DND-41 (cell line): ENCODE measurements around the gene TEX11.
"Not testable (repeated sequence)": the region's sequence is repeated elsewhere in the genome, so short reads cannot be mapped to it uniquely, and the experiment has no call there.

Experiments
- ATAC-seq: fragments of 200-7000 bp; cut with Tn5 transposase; 3 replicates; pipeline ENCODE4 v1.9.1; 2021; ENCODE audit warnings: low read depth; ENCODE audit not compliant: insufficient read depth
- DNase-seq: peaks from one replicate; pipeline ENCODE4 v3.0.0-alpha.2; 2020
- H2AFZ ChIP-seq: 2 replicates; pipeline ENCODE4 v1.6.0; 2012; ENCODE audit warnings: low read depth, low read length
- H3K27ac ChIP-seq: 2 replicates; pipeline ENCODE4 v1.5.1; 2012; ENCODE audit warnings: low read length, inconsistent platforms
- H3K27me3 ChIP-seq: fragments of 200-600 bp; sonication (generic); 2 replicates; pipeline ENCODE4 v1.6.0; 2012; ENCODE audit warnings: low read length, mild to moderate bottlenecking, inconsistent platforms; ENCODE audit not compliant: insufficient read depth, poor library complexity
- H3K36me3 ChIP-seq: 2 replicates; pipeline ENCODE4 v1.5.1; 2012; ENCODE audit warnings: low read length, inconsistent platforms; ENCODE audit not compliant: insufficient read depth
- H3K4me1 ChIP-seq: 2 replicates; pipeline ENCODE4 v1.5.1; 2012; ENCODE audit warnings: mild to moderate bottlenecking, low read length; ENCODE audit not compliant: insufficient read depth
- H3K4me2 ChIP-seq: 2 replicates; pipeline ENCODE4 v1.6.0; 2012; ENCODE audit warnings: mild to moderate bottlenecking, moderate library complexity, low read length, inconsistent platforms; ENCODE audit not compliant: insufficient read depth
- H3K4me3 ChIP-seq, 2 experiments: fragments of 200-600 bp in 1 of 2; shearing (Covaris generic) in 1 of 2; 2 replicates each; pipeline ENCODE4 v1.5.1; 2012 to 2016; ENCODE audit warnings: inconsistent platforms in 2 of 2, low read length in 2 of 2, mild to moderate bottlenecking in 2 of 2, low read depth in 1 of 2, moderate library complexity in 1 of 2
- H3K79me2 ChIP-seq: 2 replicates; pipeline ENCODE4 v1.6.0; 2012; ENCODE audit warnings: low read length, inconsistent platforms; ENCODE audit not compliant: insufficient read depth
- H3K9ac ChIP-seq: 2 replicates; pipeline ENCODE4 v1.6.0; 2012; ENCODE audit warnings: low read depth, mild to moderate bottlenecking, inconsistent platforms, low read length, moderate library complexity
- H3K9me3 ChIP-seq: 2 replicates; pipeline ENCODE4 v1.5.1; 2012; ENCODE audit warnings: low read length, moderate library complexity, mild to moderate bottlenecking, inconsistent platforms; ENCODE audit not compliant: insufficient read depth, severe bottlenecking
- H4K20me1 ChIP-seq: 2 replicates; pipeline ENCODE4 v1.6.0; 2012; ENCODE audit warnings: low read length; ENCODE audit not compliant: insufficient read depth
- EZH2 ChIP-seq: IDR thresholded peaks from 3 replicates; pipeline ENCODE4 v1.6.1; 2012; ENCODE audit warnings: borderline replicate concordance, low read depth, mild to moderate bottlenecking, moderate library complexity, low read length, inconsistent platforms; ENCODE audit not compliant: severe bottlenecking
- TF ChIP-seq, protein P1 (sequence below): IDR thresholded peaks from 2 replicates; pipeline ENCODE4 v1.5.1; 2012; ENCODE audit warnings: borderline replicate concordance, low read length, moderate library complexity, mild to moderate bottlenecking; ENCODE audit not compliant: poor library complexity, severe bottlenecking; ENCODE audit errors: extremely low read depth

The TEX11 gene

DNA sequence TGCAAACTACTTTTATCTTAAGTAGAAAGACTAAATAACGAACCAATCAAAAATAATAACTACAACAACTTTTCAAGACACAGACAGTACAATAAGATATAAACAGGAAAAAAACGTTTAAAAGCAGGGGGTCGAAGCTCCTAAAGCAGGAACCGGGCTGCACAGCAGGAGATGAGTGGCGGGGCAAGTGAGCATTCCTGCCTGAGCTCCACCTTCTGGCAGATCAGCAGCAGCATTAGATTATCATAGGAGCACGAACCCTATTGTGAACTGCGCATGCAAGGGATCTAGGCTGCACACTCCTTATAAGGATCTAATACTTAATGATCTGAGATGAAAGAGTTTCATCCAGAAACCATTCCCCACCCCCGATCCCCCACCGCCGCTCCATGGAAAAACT lies 146.2 kb downstream of the TEX11 start:
- H3K79me2 ChIP-seq = no peaks in the 10 kb centered on the region
- H4K20me1 ChIP-seq = no peaks in the 10 kb centered on the region
- H3K4me1 ChIP-seq = no peaks in the 10 kb centered on the region
- H3K4me2 ChIP-seq = no peak overlapping the region
- no peak overlapping the region for H3K4me3 ChIP-seq
- H3K27ac ChIP-seq = no peak overlapping the region
- H3K9ac ChIP-seq = no peak overlapping the region
- no peaks in the 10 kb centered on the region for H3K27me3 ChIP-seq
- DNase-seq = no peak
- ATAC-seq = no peak
- no peak overlapping the region for H2AFZ ChIP-seq
- TF ChIP-seq, protein P1, sequence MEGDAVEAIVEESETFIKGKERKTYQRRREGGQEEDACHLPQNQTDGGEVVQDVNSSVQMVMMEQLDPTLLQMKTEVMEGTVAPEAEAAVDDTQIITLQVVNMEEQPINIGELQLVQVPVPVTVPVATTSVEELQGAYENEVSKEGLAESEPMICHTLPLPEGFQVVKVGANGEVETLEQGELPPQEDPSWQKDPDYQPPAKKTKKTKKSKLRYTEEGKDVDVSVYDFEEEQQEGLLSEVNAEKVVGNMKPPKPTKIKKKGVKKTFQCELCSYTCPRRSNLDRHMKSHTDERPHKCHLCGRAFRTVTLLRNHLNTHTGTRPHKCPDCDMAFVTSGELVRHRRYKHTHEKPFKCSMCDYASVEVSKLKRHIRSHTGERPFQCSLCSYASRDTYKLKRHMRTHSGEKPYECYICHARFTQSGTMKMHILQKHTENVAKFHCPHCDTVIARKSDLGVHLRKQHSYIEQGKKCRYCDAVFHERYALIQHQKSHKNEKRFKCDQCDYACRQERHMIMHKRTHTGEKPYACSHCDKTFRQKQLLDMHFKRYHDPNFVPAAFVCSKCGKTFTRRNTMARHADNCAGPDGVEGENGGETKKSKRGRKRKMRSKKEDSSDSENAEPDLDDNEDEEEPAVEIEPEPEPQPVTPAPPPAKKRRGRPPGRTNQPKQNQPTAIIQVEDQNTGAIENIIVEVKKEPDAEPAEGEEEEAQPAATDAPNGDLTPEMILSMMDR = no peak
- no peak for TF ChIP-seq EZH2
- H3K36me3 ChIP-seq = no peaks in the 10 kb centered on the region
- no peaks in the 10 kb centered on the region for H3K9me3 ChIP-seq

DNA sequence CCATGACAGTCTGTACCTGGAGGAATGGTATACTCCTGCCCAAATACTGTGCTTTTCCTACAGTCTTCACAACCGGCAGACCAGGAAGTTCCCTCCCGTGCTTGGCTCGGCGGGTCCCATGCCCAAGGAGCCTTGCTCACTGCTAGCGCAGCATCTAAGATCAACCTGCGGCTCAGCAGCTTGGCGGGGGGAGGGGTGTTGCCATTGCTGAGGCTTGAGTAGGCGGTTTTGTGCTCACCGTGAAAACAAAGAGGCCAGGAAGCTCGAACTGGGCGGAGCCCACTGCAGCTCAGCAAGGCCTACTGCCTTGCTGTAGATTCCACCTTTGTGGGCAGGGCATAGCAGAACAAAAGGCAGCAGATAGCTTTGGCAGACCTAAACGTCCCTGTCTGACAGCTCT lies 152.7 kb downstream of the TEX11 start:
- Histone ChIP-seq H2AFZ (no peak overlapping the region), H3K9ac (no peak overlapping the region), H3K27me3 (no peaks in the 10 kb centered on the region), H4K20me1 (no peaks in the 10 kb centered on the region), H3K79me2 (no peaks in the 10 kb centered on the region), H3K4me2 (no peak overlapping the region), H3K36me3 (no peaks in the 10 kb centered on the region), H3K9me3 (no peaks in the 10 kb centered on the region), H3K4me1 (no peaks in the 10 kb centered on the region), H3K27ac (no peak overlapping the region), H3K4me3 (no peak overlapping the region)
- no peak for ATAC-seq
- TF ChIP-seq, protein P1 = no peak
- no peak for TF ChIP-seq EZH2
- DNase-seq = no peak

DNA sequence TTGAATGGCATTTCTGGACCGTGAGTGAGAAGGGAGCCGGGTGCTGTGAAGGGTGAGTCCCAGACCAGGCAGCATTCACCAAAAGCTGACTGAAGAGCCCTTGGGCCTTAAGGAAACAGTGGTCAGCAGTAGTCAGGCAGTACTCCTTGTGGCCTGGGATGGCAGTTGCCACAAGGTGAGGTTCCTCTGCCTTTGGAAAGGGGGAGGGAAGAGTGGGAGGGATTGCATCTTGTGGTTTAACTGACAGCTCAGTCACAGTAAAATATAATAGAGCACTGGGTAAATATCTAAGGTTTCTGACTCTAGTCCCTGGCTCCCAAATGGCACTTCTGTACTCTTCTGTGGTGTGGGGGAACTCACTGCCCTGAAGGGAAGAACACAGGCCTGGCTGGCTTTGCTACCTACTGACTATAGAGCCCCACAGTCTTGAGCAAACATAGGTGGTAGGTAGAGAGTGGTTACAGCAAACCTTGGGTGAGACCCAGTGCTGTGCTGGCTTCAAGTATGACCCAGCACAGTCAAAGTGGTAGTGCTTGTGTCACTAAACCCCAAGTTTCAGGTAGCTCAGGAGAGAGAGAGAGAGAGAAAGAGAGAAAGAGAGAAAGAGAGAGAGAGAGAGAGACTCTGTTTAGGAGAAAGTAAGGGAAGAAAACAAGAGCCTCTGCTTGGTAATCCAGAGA lies 154.2 kb downstream of the TEX11 start:
- H3K4me3 ChIP-seq = no peak overlapping the region
- ATAC-seq = no peak
- no peak overlapping the region for H2AFZ ChIP-seq
- no peaks in the 10 kb centered on the region for H3K27me3 ChIP-seq
- no peak overlapping the region for H3K27ac ChIP-seq
- no peak overlapping the region for H3K9ac ChIP-seq
- no peaks in the 10 kb centered on the region for H3K79me2 ChIP-seq
- no peaks in the 10 kb centered on the region for H3K9me3 ChIP-seq
- peak; percentile 4 for DNase-seq
- no peak overlapping the region for H3K4me2 ChIP-seq
- no peaks in the 10 kb centered on the region for H3K4me1 ChIP-seq
- no peak for TF ChIP-seq EZH2
- TF ChIP-seq, protein P1 = no peak
- no peaks in the 10 kb centered on the region for H3K36me3 ChIP-seq
- H4K20me1 ChIP-seq = no peaks in the 10 kb centered on the region

DNA sequence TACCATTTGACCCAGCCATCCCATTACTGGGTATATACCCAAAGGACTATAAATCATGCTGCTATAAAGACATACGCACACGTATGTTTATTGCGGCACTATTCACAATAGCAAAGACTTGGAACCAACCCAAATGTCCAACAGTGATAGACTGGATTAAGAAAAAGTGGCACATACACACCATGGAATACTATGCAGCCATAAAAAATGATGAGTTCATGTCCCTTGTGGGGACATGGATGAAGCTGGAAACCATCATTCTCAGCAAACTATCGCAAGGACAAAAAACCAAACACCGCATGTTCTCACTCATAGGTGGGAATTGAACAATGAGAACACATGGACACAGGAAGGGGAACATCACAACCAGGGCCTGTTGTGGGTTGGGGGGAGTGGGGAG lies 174.7 kb downstream of the TEX11 start:
- H2AFZ ChIP-seq, H3K27me3 ChIP-seq, H3K4me2 ChIP-seq, ATAC-seq, H3K27ac ChIP-seq, H3K4me1 ChIP-seq, DNase-seq, H3K9me3 ChIP-seq, H3K79me2 ChIP-seq, H3K9ac ChIP-seq, H4K20me1 ChIP-seq, H3K36me3 ChIP-seq, H3K4me3 ChIP-seq: not testable (repeated sequence)

DNA sequence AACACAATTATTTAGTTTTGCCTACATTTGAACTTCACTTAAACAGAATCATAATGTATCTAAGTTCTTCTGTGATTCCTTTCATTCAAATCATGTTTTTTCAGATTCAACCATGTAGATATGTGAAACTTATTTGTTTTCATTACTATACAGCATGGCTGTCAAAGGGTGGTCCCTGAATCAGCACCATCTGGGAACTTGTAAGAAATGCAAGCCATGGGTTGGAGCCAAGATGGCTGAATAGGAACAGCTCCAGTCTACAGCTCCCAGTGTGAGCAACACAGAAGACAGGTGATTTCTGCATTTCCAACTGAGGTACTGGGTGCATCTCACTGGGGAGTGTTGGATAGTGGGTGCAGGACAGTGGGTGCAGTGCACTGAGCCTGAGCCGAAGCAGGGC lies 180.6 kb downstream of the TEX11 start:
- not testable (repeated sequence) for DNase-seq, H3K27me3 ChIP-seq, H3K36me3 ChIP-seq, H4K20me1 ChIP-seq, H3K79me2 ChIP-seq, H3K9me3 ChIP-seq, H2AFZ ChIP-seq, H3K4me3 ChIP-seq, H3K27ac ChIP-seq, H3K4me1 ChIP-seq, H3K9ac ChIP-seq, H3K4me2 ChIP-seq, ATAC-seq
